GM10847 (cell line): ENCODE measurements around the gene TACR1.

Experiments used
- POLR2A ChIP-seq: IDR thresholded peaks from 2 replicates; pipeline ENCODE4 v1.6.1; 2011; ENCODE audit not compliant: insufficient read length; ENCODE audit errors: extremely low read depth

Gene TACR1

DNA sequence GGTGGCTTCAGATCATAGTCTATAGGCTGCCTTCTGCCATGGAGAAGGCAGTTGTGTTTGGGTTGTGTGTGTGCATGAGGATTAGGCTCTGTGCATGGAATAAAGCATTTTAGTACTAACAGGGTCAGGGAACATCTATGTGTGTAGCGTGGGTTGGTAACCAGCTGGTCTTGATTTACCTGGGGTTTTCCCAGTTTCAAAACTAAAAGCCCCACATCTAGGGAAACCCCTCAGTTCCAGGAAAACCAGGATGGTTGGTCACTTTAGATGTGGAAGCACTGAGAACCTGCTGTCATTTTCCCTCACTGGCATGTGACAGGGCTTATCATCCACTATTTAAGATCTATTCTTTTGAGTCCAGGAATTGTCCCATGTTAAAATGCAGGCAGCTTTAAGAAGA lies 124.6 kb downstream of the TACR1 start:
- no peak for TF ChIP-seq POLR2A

DNA sequence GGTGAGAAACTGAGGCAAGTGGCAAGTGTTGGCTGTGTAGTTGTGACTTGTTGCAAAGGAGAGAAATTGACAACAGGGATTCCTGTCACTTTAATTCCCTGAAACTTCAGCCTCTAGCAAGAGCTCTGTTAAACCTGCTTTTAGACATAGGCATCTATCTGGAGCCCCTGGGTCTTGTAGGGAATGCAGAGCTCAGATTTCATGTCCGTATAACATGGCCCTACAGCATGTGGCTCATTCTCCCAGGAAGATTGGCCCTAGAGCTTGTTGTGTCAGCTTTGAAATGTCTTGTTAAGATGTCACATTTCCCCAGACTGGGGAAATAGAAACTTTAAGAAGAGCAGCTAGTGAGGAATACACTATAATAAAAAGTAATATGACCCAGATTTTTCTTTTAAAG lies 125.1 kb downstream of the TACR1 start:
- no peak for TF ChIP-seq POLR2A

DNA sequence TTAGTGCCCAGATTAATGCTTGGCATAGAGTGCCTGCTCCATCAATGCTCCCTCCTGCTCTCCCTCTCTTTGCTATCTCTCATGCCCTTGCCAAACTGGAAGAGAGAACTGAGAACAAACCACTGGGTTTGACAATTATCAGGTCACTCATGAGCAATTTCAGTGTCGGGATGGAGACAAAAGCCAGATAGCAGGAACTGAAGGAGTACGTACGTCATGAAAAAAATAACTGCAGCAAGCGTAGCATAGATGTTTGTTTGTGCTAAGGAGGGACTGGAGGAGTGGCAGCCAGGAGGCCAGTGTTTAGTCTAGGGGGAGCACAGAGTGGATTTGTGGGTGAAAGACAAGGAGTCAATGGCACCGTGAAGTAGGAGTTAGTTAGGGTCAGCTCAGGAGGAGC lies 127.6 kb downstream of the TACR1 start:
- no peak for TF ChIP-seq POLR2A

DNA sequence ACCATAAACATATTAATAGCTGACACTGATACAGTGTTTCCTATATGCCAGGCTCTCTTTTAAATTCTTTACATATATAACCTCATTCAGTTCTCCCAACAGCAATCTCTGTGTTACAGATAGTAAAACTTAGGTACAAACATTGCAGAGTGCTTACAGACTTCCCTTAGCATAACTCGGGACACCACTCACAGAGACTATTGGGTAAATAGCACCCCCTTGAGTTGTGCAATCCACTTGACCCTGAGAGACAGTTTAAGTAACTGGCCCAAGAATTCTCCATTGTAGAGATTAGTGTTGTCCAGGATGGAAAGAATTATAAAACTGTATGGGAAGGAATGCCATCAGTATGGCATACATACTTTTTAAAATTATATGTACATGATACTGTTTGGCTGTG lies 130.8 kb downstream of the TACR1 start:
- TF ChIP-seq POLR2A: no peak

DNA sequence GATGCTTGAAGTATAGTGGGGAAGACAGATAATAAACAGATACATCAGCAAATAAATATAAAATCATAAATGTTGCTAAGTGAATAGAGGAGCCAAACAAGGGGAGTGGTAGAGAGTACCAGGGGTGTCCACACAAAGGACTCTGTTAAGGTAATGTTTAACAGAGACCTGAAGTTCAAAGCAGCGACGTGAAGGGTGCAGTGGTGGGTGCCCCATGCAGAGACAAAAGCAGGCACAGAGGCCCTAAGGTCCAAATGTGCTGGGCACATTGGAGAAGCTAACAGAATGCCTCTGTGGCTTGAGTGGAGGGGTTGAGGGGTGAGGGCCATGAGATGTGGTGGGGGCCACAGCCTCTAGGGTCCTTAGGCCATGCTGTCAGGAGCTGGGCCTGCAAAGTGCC lies 131.8 kb downstream of the TACR1 start:
- no peak for TF ChIP-seq POLR2A

DNA sequence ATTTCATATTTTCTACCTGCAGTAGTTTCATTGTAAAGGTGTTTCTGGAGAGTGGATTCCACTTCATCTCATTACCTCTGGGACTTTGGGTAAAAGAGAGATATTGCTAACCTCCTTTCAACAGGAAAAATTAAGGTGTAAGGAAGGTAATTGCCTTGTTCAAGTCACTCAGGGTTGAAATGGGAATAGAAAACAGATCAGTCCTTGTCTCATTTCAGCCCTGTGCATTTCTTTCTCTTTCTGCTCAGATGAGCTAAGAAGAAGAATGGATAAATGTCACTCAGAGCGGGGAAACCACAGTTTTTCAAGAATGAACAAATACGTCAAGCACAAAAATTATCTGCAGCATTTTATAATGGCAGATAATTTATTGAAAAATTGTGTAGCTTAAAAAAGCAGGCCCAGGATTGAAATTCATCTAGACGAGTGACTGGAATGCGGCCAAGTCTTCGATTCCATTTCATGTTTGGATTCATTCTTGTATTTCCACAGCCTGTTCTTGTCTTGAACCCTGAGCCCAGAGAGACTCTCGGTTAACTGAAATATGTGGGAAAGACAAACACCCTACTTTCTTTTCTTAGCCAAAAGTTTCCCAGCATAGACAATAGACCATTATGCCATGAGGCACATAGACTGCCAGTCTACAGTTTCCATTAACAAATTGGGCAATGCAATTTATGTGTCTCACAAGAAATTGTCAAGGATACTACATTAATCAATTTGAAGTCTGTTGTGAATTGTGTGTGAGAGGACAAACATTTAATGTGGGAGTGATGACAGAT lies 133.0 kb downstream of the TACR1 start:
- no peak for TF ChIP-seq POLR2A

DNA sequence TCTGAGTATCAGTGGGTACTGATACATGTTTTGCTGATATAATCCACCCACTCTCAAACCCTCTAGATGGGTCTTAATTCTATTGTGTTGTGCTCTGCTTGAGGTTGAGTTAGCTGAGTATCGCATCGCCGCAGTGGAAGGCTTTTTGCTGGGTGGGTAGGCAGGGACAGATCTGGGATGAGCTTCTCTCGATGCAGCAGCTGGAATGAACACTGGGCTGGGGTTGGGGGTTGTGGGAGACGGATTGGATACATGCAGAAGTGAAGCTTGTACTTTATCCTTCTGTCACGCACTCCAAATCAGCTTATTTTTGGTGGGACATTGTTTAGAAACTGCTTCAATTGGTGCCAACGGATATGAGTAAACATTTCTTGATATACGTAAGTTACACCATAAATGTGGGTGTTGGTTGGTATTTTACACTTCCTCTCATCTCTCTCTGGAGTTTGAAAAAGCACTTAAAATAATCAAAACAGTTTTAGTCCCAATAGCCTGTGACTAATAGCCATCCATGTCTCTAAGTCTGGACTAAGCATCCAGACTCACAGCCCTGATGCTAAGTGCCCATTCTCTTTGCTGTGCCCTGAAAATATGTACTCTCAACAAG lies 133.8 kb downstream of the TACR1 start:
- TF ChIP-seq POLR2A: no peak

DNA sequence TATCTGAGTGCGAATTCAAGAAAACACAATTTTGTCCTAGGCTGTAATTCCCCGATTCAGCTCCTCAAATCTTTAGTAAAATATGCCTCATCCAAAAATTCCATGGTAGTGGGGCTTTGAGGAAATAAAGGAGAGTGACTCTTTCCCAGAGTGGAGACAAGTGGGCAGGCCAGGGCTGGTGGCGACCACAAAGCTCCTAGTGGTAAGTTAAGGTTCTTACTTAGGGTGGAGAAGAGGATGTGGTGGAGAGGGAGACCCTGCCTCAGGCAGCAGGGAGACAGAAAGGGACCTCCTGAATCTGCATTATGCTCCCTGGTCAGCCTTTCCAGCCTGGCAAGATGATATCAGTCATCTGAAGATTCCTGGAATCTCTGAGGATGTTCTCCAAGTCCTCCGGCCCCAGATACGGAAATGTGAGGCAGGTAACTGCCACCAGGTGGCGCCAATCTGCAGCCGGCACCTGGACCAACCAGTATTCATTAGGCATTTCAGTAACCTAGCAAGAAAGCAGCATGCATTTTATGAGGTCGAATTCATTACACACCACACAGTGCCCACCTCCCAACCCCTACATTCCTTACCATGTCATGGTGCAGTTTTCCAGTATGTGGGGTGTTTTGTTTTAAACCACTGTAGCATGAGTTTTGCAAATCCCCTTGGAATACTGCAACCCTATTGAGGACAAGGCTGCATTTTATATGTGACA lies 134.5 kb downstream of the TACR1 start:
- no peak for TF ChIP-seq POLR2A

DNA sequence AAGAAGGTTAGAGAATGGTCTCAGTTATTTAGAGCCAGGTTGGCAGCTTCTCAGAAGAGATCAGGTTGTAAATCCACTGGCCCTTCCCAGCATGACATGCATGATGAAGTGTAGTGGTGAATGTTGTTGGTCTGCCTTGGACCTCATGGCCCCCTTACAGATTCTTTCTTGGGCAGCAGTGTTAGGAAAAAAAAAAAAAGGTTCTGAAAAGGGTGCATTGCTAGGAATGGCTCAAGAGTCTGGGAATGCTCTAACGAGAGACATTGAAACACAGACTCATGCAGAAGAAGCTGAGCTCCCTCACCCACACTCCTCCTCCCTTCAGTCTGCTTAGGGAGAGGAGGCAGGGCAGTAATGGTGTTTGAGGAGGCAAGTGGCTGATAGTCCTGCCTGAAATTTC lies 135.4 kb downstream of the TACR1 start:
- TF ChIP-seq POLR2A: no peak

DNA sequence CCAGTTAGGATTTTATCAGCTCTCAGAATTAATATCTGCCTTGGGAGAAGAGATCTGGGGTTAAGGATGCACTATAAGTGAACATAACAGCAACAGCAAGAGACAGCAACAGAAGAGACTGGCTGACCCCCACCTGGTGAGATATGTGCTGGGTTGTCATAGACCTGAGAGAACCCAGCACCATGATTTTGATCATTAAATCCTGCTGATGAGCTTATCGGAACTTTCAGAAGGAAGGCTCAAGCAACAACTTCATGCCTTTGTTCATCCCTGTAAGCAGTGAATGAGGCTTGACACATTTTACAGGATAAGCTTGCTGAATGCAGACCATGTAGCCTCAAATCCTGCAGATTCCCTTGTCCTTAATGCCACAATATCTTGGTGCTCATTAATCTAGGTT lies 140.9 kb downstream of the TACR1 start:
- no peak for TF ChIP-seq POLR2A

DNA sequence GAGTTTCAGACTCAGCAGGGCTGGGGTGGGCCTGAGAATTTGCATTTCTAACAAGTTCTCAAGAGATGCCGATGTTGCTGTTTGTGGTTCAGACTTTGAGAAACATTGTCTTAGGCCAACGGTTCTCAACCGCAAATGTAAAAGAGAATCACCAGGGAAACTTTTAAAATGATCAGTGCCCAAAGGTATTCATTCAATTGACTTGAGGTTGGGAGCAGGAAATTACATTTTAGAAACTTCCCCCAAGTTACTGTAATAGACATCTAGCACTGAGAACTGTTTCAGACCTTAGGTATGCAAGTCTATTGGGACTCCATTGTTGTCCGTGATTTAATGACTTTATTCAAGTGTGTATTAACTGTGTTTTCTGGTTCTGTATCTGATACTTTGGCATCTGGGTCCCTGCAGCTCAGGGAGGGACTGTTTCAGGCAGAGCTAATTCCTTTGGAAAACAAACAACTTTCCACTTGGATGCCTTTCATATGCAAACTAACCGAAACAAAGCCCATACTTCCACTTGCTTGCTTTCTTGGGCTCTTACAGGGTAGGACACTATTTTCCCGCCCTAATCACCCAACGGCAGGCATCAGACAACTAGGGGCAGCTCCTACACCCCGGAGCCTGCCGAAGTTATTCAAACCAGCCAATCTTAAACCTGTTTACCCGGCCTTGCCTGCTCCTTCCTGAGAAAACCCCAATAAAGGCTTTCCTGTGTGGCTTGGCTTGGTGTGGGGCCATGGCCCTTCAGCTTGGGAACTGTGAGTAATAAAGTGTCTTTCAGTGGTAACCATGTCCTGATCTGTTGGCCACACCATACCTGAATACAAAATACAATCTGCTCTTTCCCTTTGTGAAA lies 143.3 kb downstream of the TACR1 start:
- TF ChIP-seq POLR2A: no peak

DNA sequence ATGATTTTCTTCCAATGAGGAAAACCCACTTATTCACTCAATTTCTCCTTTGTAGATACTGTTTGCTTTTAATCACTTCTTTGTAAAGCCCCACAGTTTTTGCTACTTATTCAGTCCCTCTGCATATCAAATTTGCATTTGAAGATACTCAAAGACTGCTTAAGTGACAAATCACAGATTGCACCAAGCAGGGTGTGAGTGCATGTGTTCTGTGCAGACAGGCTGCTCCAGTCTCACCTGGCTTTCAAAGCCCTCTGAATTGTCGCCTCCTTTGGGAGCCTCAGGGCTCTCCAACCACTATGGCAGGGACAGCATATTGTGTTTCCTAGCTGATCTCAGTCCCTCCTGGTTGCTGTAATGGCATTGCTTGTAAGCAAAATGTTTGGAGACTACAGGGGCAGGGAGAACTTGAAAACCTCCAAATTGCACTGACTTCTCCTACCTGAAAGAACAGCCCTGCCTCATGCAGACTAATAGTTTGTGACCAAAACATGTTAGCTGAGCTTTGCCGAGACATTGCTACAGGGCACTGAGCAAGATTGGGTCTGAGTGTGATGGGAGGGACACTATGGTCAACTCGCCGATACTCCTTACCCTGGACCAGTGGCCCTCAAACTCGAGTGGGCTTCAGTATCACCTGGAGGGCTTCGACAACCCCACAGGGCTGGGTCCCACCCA lies 144.0 kb downstream of the TACR1 start:
- TF ChIP-seq POLR2A: no peak

DNA sequence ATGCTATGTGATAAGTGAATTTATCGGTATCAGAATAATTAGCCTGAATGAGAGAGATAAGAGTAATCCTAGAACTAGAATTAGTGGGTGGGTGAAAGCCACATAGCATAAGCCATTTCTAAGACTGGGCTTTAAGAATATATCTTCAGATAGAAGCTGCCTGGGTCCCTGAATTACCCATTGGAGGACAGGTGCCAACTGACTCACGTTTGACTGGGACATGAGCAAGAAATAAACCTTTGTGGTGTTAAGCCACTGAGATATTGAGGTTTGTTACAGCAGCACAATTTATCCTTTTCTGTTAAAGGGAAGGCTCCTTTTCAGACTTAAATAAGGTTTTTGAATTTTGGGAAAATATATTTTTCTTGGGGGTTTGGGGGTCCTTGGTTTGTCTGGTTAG lies 145.0 kb downstream of the TACR1 start:
- TF ChIP-seq POLR2A: no peak

DNA sequence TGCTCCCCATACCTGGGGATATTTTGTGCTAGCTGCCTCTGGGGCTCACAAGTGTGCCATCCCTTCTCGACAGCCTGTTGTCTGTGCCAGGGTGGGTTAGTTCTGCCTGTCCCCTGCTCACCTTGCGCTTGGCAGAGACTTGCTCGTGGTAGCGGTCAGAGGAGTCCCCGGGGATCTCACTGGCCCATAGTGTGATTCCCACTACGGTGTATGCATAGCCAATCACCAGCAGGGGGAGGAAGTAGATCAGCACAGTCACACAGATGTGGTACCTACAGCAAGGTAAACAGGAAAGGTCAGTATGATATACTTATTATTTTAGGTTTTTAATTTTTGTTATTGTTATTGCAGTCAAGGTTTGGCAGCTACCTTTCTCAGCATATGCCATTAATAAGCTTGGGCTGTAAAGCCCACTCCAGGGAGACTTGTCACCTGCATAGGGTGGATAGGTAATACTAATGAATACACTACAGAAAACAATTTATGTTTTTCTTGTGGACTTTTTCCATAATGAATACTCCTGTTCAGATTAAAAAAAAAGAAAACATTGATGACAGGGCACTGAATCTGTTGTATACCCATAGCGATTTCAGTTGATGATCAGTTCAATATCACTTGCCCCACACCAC lies 145.7 kb downstream of the TACR1 start:
- TF ChIP-seq POLR2A: no peak
